CD14-positive monocyte (primary cell): ENCODE results near the gene GRK5. TPM values are rescaled to one million over a fixed set of nuclear protein-coding genes. Genes with fewer than 3 reads are reported as not detected.

Source experiments
- DNase-seq, 3 donors: peaks; one replicate each; pipeline ENCODE4 v3.0.0-alpha.2; 2011 to 2022
- H2AFZ ChIP-seq: 2 replicates; pipeline ENCODE4 v1.6.0; 2012; ENCODE audit warnings: mild to moderate bottlenecking, low read depth, low read length, inconsistent platforms; ENCODE audit not compliant: insufficient read depth, poor library complexity, severe bottlenecking
- H3K27ac ChIP-seq, 2 donors: 1 replicate in 1 of 2; 2 replicates in 1 of 2; pipeline ENCODE4 v1.5.1; 2012 to 2013; ENCODE audit warnings: low read length in 2 of 2, control low read depth in 1 of 2, inconsistent platforms in 1 of 2, low read depth in 1 of 2, mild to moderate bottlenecking in 1 of 2
- H3K27me3 ChIP-seq, 2 donors: one replicate each; pipeline versions ENCODE4 v1.6.0 to v1.6.1; 2011 to 2013; ENCODE audit warnings: low read length in 2 of 2; ENCODE audit not compliant: control insufficient read depth in 2 of 2, insufficient read depth in 2 of 2
- H3K36me3 ChIP-seq, 2 donors: replicated peaks in 1 of 2; 1 replicate in 1 of 2; 2 replicates in 1 of 2; pipeline versions ENCODE4 v1.5.1 to v1.6.1; 2012 to 2013; ENCODE audit warnings: low read length in 2 of 2, control low read depth in 1 of 2, inconsistent platforms in 1 of 2, mild to moderate bottlenecking in 1 of 2; ENCODE audit not compliant: insufficient read depth in 2 of 2, control insufficient read depth in 1 of 2
- H3K4me1 ChIP-seq, 2 donors: 1 replicate in 1 of 2; 2 replicates in 1 of 2; pipeline versions ENCODE4 v1.5.1 to v1.6.1; 2012 to 2013; ENCODE audit warnings: low read length in 2 of 2, control low read depth in 1 of 2, inconsistent platforms in 1 of 2, mild to moderate bottlenecking in 1 of 2, moderate library complexity in 1 of 2; ENCODE audit not compliant: insufficient read depth in 2 of 2, control insufficient read depth in 1 of 2
- H3K4me2 ChIP-seq: replicated peaks from 2 replicates; pipeline ENCODE3; 2012; ENCODE audit warnings: low read length, moderate library complexity, mild to moderate bottlenecking; ENCODE audit not compliant: poor library complexity, severe bottlenecking; ENCODE audit errors: extremely low read depth
- H3K4me3 ChIP-seq, 3 experiments: fragments of 200-600 bp in 1 of 3; sonication (generic) in 1 of 3; replicated peaks in 1 of 3; 1 replicate in 2 of 3; 2 replicates in 1 of 3; pipeline ENCODE4 v1.5.1; 2011 to 2013; ENCODE audit warnings: low read length in 3 of 3, mild to moderate bottlenecking in 3 of 3, control low read depth in 2 of 3, low read depth in 2 of 3, inconsistent platforms in 1 of 3, moderate library complexity in 1 of 3
- H3K79me2 ChIP-seq: 2 replicates; pipeline ENCODE4 v1.6.0; 2012; ENCODE audit warnings: mild to moderate bottlenecking, control low read depth, inconsistent platforms, low read length, moderate library complexity; ENCODE audit not compliant: insufficient read depth
- H3K9ac ChIP-seq: 2 replicates; pipeline ENCODE4 v1.6.0; 2017; ENCODE audit warnings: low read length, mild to moderate bottlenecking; ENCODE audit not compliant: insufficient read depth, poor library complexity, severe bottlenecking
- H3K9me3 ChIP-seq, 2 donors: replicated peaks in 1 of 2; 1 replicate in 1 of 2; 2 replicates in 1 of 2; pipeline versions ENCODE4 v1.5.1 to v1.6.1; 2012 to 2013; ENCODE audit warnings: low read length in 2 of 2, control low read depth in 1 of 2; ENCODE audit not compliant: control insufficient read depth in 1 of 2, insufficient read depth in 1 of 2
- H4K20me1 ChIP-seq: 2 replicates; pipeline ENCODE4 v1.6.0; 2012; ENCODE audit warnings: mild to moderate bottlenecking, low read length, control low read depth, moderate library complexity; ENCODE audit not compliant: insufficient read depth
- H3K27ac Mint-ChIP-seq, 7 donors: one replicate each; pipeline ENCODE4 v1.8.0; 2020; ENCODE audit warnings: mild to moderate bottlenecking in 7 of 7, mixed read lengths in 7 of 7, moderate library complexity in 6 of 7, inconsistent platforms in 2 of 7
- H3K27me3 Mint-ChIP-seq, 3 donors: one replicate each; pipeline ENCODE4 v1.8.0; 2021 to 2022; ENCODE audit warnings: low read depth in 3 of 3, mild to moderate bottlenecking in 3 of 3, mixed read lengths in 3 of 3, moderate library complexity in 3 of 3, inconsistent platforms in 1 of 3
- H3K36me3 Mint-ChIP-seq, 2 donors: one replicate each; pipeline ENCODE4 v1.8.0; 2020; ENCODE audit warnings: mixed read lengths in 2 of 2, inconsistent platforms in 1 of 2, mild to moderate bottlenecking in 1 of 2
- H3K4me1 Mint-ChIP-seq: one replicate; pipeline ENCODE4 v1.8.0; 2020; ENCODE audit warnings: mild to moderate bottlenecking, mixed read lengths
- H3K4me3 Mint-ChIP-seq, 2 donors: one replicate each; pipeline ENCODE4 v1.8.0; 2020; ENCODE audit warnings: mild to moderate bottlenecking in 2 of 2, mixed read lengths in 2 of 2, moderate library complexity in 1 of 2
- H3K9me3 Mint-ChIP-seq, 7 donors: one replicate each; pipeline ENCODE4 v1.8.0; 2020 to 2022; ENCODE audit warnings: mixed read lengths in 7 of 7, mild to moderate bottlenecking in 6 of 7, moderate library complexity in 6 of 7, inconsistent platforms in 2 of 7
- WGBS: methylation state at CpG from one replicate; pipeline ENCODE4 v1.1.5; 2013; ENCODE audit warnings: missing lambda C conversion rate; ENCODE audit not compliant: insufficient coverage; 5-methylcytosine and 5-hydroxymethylcytosine counted together
- intact Hi-C, 2 donors: fragments of 100-400 bp; cut with micrococcal nuclease; formaldehyde crosslinking; loops; one replicate each; pipeline versions ENCODE4 v1.15.0 to v1.15.1; 2023
- polyA minus RNA-seq: library from RNA; depleted of rRNA, polyadenylated mRNA; stranded (reverse); fragments of >200 nt; gene quantifications from 2 replicates; pipeline ENCODE4 v1.2.3, GENCODE V29; 2012
- polyA plus RNA-seq, 3 donors: library from polyadenylated mRNA; depleted of rRNA in 1 of 3; unstranded in 2 of 3; stranded (reverse) in 1 of 3; fragments of 300-500 nt in 2 of 3; fragments of >200 nt in 1 of 3; fragmentation: Illumina TruSeq in 2 of 3; gene quantifications; 1 replicate in 2 of 3; 2 replicates in 1 of 3; pipeline ENCODE4 v1.2.3, GENCODE V29; 2012 to 2021
- total RNA-seq, 12 experiments: library from RNA in 1 of 12; stranded (reverse) in 1 of 12; fragments of 120-200 nt in 1 of 12; gene quantifications; one replicate each; pipeline ENCODE4 v1.2.4 and lab custom pipeline; 2013 to 2026; ENCODE audit warnings: mixed read lengths in 6 of 12, inconsistent platforms in 1 of 12
- TF ChIP-seq, protein P1 (sequence below): fragments of 200-600 bp; IDR thresholded peaks from one replicate; pipeline ENCODE4 v1.8.0; 2022; ENCODE audit warnings: antibody characterized with exemption, mild to moderate bottlenecking

GRK5 gene
- total RNA-seq (2013): 10.6 TPM
- 1 to 10 TPM; 1.2 to 6.5 (median 2.8) TPM for polyA plus RNA-seq
- 4.4 and 7.8 TPM in 2 replicates for polyA minus RNA-seq
- 2.0 to 18.4 (median 14.1) reads per million in 11 experiments for total RNA-seq (lab: John Stamatoyannopoulos, UW)

DNA sequence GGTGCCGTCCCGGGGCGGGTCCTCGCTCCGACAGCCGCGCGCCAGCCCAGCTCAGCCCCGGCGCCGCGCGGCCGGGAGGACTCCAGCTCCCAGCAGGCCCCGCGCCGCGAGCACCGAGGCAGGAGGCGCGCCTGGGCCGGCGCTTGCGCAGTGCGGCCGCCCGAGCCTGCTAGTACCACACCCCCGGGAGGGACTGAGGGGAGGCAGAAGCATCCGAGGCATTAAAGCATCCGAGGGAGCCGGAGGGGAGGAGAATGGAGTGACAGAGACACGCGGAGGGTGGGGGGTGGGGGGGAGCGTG lies at the start of gene GRK5:
GRK5 (plus strand) TSS at position 206 of the 301 bp plus-strand sequence. CDS start 347 bp downstream, outside the sequence.
- intact Hi-C loops: loop anchor here (2.0 to 10.0 kb wide), 4 partner anchors 63 to 453 kb away; partner anchors contain the start of gene CACUL1 (in 1 of the 2)
- H3K4me1 Mint-ChIP-seq: peaks cover 41% of the 10 kb centered on the region
- H3K4me1 ChIP-seq: peaks cover 33 to 44% of the 10 kb centered on the region in 2 donors
- H3K27ac ChIP-seq: peak within 1 kb of the TSS; percentile 73 to 86
- TF ChIP-seq, protein P1, sequence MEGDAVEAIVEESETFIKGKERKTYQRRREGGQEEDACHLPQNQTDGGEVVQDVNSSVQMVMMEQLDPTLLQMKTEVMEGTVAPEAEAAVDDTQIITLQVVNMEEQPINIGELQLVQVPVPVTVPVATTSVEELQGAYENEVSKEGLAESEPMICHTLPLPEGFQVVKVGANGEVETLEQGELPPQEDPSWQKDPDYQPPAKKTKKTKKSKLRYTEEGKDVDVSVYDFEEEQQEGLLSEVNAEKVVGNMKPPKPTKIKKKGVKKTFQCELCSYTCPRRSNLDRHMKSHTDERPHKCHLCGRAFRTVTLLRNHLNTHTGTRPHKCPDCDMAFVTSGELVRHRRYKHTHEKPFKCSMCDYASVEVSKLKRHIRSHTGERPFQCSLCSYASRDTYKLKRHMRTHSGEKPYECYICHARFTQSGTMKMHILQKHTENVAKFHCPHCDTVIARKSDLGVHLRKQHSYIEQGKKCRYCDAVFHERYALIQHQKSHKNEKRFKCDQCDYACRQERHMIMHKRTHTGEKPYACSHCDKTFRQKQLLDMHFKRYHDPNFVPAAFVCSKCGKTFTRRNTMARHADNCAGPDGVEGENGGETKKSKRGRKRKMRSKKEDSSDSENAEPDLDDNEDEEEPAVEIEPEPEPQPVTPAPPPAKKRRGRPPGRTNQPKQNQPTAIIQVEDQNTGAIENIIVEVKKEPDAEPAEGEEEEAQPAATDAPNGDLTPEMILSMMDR: no peak
- H4K20me1 ChIP-seq: no peaks in the 10 kb centered on the region
- H3K4me2 ChIP-seq: peak within 1 kb of the TSS; percentile 84
- H2AFZ ChIP-seq: peak within 1 kb of the TSS; percentile 81
- H3K9ac ChIP-seq: peak within 1 kb of the TSS; percentile 93
- no peaks in the 10 kb centered on the region for H3K9me3 ChIP-seq
- WGBS: under 1% methylated on average over 24 of the region's 34 CpGs
- peaks cover 14% of the 10 kb centered on the region for H3K79me2 ChIP-seq
- peak; percentile 91 to 93 (median 92) for DNase-seq
- peaks cover 3 to 16% (median 16%) of the 10 kb centered on the region in 3 donors for H3K27me3 Mint-ChIP-seq
- peak within 1 kb of the TSS; percentile 90 to 98 (median 97) for H3K27ac Mint-ChIP-seq
- peaks cover 2 to 7% of the 10 kb centered on the region in 2 donors for H3K36me3 Mint-ChIP-seq
- peaks cover 0 to 1% (median 0%) of the 10 kb centered on the region in 7 donors for H3K9me3 Mint-ChIP-seq
- H3K4me3 ChIP-seq: peak within 1 kb of the TSS; percentile 48 to 85 (median 80)
- H3K36me3 ChIP-seq: peaks cover 0 to 4% of the 10 kb centered on the region in 2 donors
- peak within 1 kb of the TSS; percentile 96 to 97 for H3K4me3 Mint-ChIP-seq
- H3K27me3 ChIP-seq: no peaks in the 10 kb centered on the region

- H3K4me3 Mint-ChIP-seq: no peak overlapping the region
These were observed 48.0 kb upstream of the GRK5 start for GRCh38 chr10:119159332-119159731.

More at GRCh38 chr10:119159332-119159731, 48.0 kb upstream of the GRK5 start:
- Mint-ChIP-seq H3K4me1 (peaks cover 11% of the 10 kb centered on the region), H3K9me3 (no peaks in the 10 kb centered on the region), H3K27me3 (peaks cover 0 to 1% (median 0%) of the 10 kb centered on the region in 3 donors), H3K27ac (peak overlapping the region in 2 of 7 donors; percentile 11 to 69), H3K36me3 (peaks cover 56 to 74% of the 10 kb centered on the region in 2 donors)
- H3K4me2 ChIP-seq: no peak overlapping the region
- no peak overlapping the region for H3K27ac ChIP-seq
- no peak for DNase-seq
- H3K4me3 ChIP-seq: no peak overlapping the region
- WGBS: 86% methylated on average over 4 of the region's 8 CpGs
- TF ChIP-seq, protein P1: no peak
- no peaks in the 10 kb centered on the region for H3K27me3 ChIP-seq
- no peak overlapping the region for H3K9ac ChIP-seq
- peaks cover 49 to 78% of the 10 kb centered on the region in 2 donors for H3K36me3 ChIP-seq
- peaks cover under 1 to 3% of the 10 kb centered on the region in 2 donors for H3K4me1 ChIP-seq
- no peaks in the 10 kb centered on the region for H3K9me3 ChIP-seq
- H3K79me2 ChIP-seq: peaks cover 15% of the 10 kb centered on the region
- intact Hi-C loops: no loop called here
- no peak overlapping the region for H2AFZ ChIP-seq
- H4K20me1 ChIP-seq: no peaks in the 10 kb centered on the region
